Upper lobe of left lung (tissue), 4 donors: ENCODE measurements around the gene NFKBIB.

Source experiments
- CTCF ChIP-seq, 6 experiments: fragments of 450-650 bp in 4 of 6; fragments of 200-600 bp in 2 of 6; sonication (generic) in 2 of 6; IDR thresholded peaks; one replicate each; pipeline ENCODE4 v1.5.1; 2016 to 2019; ENCODE audit warnings: antibody characterized with exemption in 6 of 6
- EP300 ChIP-seq, 4 donors: sonication (generic); formaldehyde crosslinking; IDR thresholded peaks; one replicate each; pipeline ENCODE4 v1.5.1; 2017; ENCODE audit warnings: antibody characterized with exemption in 4 of 4, control low read depth in 2 of 4
- POLR2A ChIP-seq, 4 donors: fragments of 450-650 bp; IDR thresholded peaks; one replicate each; pipeline ENCODE4 v1.5.1; 2016 to 2017; ENCODE audit warnings: antibody characterized with exemption in 4 of 4, mild to moderate bottlenecking in 2 of 4
- POLR2AphosphoS5 ChIP-seq, 2 donors: sonication (generic); formaldehyde crosslinking; IDR thresholded peaks; one replicate each; pipeline ENCODE4 v1.5.1; 2017; ENCODE audit warnings: antibody characterized with exemption in 2 of 2

- TF ChIP-seq EP300 (IDR thresholded peaks at IDR 0.05) = no peak
- TF ChIP-seq CTCF (IDR thresholded peaks at IDR 0.05) = no peak
- no peak for TF ChIP-seq POLR2A (IDR thresholded peaks at IDR 0.05)
- TF ChIP-seq POLR2AphosphoS5 (IDR thresholded peaks at IDR 0.05) = no peak
These were observed 1.9 kb downstream of the NFKBIB start for GRCh38 chr19:38901683-38902082.
